M059J (cell line): ENCODE data around the gene TMTC2. TPM values are rescaled to one million over a fixed set of nuclear protein-coding genes. Genes with fewer than 3 reads are reported as not detected.

Source experiments
- DNase-seq: peaks from one replicate; pipeline ENCODE4 v3.0.0-alpha.2; 2012; ENCODE audit warnings: low read depth
- total RNA-seq: library from RNA; depleted of rRNA; stranded (reverse); fragments of >200 nt; shearing (Covaris generic); gene quantifications from 2 replicates; pipeline ENCODE4 v1.2.3, GENCODE V29; 2014

Gene TMTC2
- total RNA-seq, 1 experiment from 2014 or later = 0.57 TPM

GRCh38 chr12:82682326-82682725 lies 4.4 kb upstream of the TMTC2 start:
- no peak for DNase-seq

DNA sequence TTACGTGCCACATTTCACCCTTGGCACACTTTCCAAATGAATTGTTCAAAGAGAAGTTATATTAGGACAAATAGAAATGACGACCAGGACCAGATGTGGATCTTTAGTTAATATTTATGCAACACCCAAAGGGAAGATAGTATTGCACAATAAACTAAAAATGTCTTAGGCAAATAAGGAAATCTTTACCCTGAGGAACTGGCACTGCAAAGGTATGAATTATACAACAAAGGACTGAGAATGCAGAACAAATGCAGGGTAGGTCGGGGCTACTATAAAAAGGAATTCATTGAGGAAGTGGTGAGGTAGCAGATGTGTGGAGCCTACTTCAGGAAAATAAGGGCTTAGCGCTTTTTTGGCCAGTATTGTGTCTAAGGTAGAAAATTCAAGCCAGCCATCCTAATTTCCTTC lies 3.9 kb upstream of the TMTC2 start:
- DNase-seq = no peak

DNA sequence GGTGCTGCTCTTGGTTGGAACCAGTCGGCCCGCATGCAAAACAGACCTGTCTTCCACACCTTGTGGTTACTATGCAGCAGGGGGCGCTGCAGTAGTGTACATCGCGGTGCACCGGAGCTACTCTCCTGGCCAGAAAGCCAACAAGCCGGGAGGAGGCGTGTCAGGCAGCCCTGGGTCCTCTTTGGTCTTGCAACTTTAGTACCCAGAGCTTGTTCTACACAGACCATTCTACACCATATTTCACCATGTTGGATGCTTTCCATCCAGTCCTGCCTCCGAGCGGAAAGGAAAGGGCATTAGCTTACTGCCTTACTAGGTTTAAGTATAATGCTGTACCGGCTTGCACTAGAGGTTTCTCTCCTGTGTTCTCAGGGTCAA lies 927 bp upstream of the TMTC2 start:
- peak; percentile 88 for DNase-seq

DNA sequence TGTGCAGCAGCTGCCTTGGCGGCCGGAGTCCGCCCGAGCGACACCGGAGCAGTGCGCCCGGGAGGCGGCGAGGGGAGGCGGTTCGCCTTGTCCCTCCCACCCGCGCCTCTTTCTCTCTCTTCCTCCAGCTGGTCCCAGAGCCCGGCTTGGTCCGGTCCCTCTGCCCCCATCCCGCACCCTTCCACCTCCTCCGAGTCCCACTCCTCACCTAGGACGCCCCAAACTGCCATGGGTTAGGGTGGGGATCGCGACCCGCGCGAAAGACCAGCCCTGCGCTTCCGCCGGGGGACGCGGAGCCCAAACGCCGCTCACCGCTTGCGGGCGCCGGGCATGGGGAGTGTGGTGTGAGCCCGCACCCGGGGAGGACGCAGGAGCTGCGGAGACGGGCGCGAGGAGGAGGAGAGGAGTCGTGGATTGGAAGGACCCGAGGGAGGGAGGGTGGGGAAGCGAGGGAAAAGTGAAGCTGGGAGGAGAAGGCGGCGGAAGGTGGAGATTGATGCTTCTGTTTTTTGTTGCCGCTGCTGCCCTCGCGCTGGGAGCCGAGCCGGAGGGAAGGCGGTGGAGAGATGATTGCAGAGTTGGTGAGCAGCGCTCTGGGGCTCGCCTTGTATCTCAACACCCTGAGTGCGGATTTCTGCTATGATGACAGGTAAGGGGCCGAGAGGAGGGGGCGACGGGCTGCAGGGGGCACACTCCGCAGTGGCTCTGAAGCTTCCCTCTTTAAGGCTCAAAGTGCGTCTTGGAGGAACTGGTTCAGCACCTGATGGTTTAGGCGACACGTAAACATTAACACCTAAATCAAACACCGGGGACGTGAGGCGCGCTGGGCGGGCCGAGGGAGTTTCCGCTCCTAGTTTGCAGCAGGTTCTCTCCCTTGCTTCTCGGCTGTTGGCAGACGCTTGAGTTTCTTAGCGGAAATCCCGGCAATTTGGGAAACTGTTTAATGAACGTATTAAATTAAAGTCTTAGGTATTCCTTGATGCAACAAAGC lies 610 bp downstream of the TMTC2 start:
- DNase-seq = peak; percentile 31

DNA sequence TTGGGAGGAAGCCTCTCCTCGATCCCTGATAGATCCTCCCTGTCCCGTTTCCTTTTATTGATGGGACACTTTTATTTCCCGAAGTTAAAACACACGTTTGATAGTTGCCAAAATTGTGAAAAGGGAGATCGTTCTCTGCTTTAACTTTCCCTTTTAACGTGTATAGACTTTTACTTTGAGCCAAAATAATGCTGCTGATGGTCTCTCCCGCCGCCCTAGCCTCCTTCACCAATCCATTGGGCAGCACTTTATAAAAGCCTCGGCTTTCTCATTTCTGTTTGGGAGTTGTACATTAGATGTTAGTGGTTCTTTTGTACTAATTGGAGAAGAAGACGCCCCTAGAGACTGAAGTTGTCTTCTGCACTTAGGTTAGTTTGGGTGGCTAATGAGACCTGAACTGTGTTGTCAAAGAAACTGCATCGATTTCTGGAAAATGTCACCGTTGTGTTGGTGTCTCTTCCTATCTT lies 1.4 kb downstream of the TMTC2 start:
- peak; percentile 1 for DNase-seq

- DNase-seq = no peak
These were observed 1.9 kb downstream of the TMTC2 start for GRCh38 chr12:82688596-82688995.

GRCh38 chr12:82690006-82690405 lies 3.3 kb downstream of the TMTC2 start:
- no peak for DNase-seq

GRCh38 chr12:82691513-82691912 lies 4.8 kb downstream of the TMTC2 start:
- DNase-seq = no peak

DNA sequence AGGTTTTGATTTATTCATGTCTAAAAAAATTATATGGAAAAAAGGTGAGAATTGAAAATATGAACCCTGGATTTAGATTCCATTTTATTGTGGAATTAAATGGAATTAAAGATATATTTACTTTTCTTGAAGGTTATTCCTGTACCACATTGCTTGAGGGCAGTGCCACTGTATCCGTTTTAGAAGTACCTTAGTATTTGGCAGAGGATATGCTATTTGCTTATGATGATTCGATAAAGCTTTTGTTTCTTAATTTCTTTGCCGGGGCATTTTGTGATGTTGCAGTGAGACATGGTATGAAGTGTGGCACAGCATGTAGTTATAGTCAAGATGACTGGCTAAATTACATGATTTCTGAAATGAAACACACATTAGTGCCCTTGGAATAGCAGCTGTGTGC lies 7.6 kb downstream of the TMTC2 start:
- DNase-seq = no peak

DNA sequence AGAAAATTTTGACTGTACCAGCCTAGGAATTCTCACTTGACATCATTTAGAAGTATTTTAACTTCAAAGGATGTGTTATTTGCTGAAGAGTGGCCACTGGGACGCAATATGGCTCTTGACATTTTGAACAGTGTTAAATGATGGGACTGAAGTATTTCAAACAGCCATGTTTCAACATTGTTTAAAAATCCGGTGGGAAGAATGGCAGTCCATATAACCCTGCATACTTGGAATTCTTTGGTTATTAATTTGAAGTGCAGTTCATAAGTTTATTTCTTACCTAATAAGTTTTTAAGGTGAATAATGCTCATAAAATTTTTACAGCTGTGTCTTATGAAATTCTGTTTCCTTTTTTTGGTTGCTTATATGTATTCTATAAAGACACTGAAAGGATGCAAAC lies 8.3 kb downstream of the TMTC2 start:
- DNase-seq = peak; percentile 1

- no peak for DNase-seq
These were observed 8.8 kb downstream of the TMTC2 start for GRCh38 chr12:82695531-82695930.

DNA sequence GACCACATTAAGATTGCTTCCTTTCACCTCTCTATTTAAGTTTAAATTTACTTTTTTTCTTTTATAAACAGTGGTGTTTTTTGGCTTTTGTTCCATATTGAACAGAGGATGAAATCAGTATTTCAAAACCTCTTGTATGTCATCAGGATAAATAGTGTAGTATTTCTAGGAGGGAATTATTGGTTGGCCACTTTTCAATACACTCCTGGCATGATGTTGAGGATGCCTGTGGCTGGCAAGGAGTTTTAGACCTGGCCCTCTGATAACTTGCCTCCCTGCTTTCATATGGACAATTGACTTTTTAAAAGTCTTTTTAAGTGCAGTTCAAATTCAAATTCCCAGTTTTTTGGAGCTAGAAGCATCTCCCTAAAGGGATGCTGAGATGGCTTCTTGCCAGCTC lies 9.8 kb downstream of the TMTC2 start:
- DNase-seq = no peak

- no peak for DNase-seq
These were observed 12.2 kb downstream of the TMTC2 start for GRCh38 chr12:82698708-82699564.

DNA sequence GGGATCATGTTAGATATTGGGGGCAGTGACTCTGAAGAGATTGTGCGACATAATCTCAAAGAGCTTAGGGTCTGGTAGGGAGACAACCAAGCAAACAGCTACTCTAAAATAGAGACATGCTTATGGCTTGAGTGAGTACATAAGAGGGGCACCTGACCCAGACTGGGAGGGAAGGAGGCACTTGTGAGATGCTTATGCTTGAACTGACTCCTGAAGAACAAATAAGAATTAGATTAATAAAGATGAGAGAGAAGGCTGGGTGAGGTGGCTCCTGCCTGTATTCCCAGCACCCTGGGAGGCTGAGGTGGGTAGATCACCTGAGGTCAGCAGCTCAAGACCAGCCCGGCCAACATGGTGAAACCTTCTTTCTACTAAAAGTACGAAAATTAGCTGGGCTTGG lies 19.1 kb downstream of the TMTC2 start:
- no peak for DNase-seq

GRCh38 chr12:82708061-82708879 lies 21.6 kb downstream of the TMTC2 start:
- no peak for DNase-seq

- DNase-seq = no peak
These were observed 23.2 kb downstream of the TMTC2 start for GRCh38 chr12:82709794-82710355.

DNA sequence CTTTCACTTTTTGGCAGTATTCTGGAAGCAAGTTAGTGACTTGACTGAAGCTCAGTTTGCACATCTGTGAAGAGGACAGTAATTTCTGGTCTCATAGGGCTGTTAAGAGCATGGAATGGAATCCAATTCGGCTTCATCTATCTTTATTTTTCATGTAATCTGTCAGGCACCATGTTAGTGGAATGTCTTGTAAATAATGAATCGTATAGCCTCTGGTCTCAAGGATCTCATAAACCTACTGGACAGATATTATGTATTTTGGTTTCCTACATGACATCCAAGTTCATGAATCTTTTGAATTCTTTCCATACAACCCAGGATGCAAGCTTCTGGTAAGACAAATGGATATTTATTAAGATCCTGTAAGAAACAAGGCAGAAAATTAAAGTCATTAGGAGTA lies 24.0 kb downstream of the TMTC2 start:
- no peak for DNase-seq

GRCh38 chr12:82714427-82714826 lies 27.7 kb downstream of the TMTC2 start:
- no peak for DNase-seq

GRCh38 chr12:82721726-82722125 lies 35.0 kb downstream of the TMTC2 start:
- DNase-seq = no peak

GRCh38 chr12:82723093-82723492 lies 36.4 kb downstream of the TMTC2 start:
- no peak for DNase-seq

GRCh38 chr12:82723891-82724290 lies 37.2 kb downstream of the TMTC2 start:
- DNase-seq = no peak
